Left lung (tissue), 14 donors: Measurements from ENCODE around the gene ZNF609. TPM values are rescaled to one million over a fixed set of nuclear protein-coding genes. Genes with fewer than 3 reads are reported as not detected.

ENCODE experiments used
- ATAC-seq: fragments of 200-7000 bp; cut with Tn5 transposase; one replicate; pipeline ENCODE4 v1.9.1; 2020; ENCODE audit warnings: moderate library complexity
- DNase-seq, 4 donors: peaks; one replicate each; pipeline ENCODE4 v3.0.0-alpha.2; 2013 to 2020
- H3K27ac ChIP-seq, 2 donors: fragments of 200-600 bp; sonication (generic) in 1 of 2; one replicate each; pipeline versions ENCODE4 v1.5.0 to v1.8.0; 2020 to 2021
- H3K27me3 ChIP-seq, 2 donors: fragments of 200-600 bp; sonication (generic) in 1 of 2; one replicate each; pipeline versions ENCODE4 v1.5.0 to v1.8.0; 2020 to 2021
- H3K36me3 ChIP-seq, 2 donors: fragments of 200-600 bp; sonication (generic) in 1 of 2; one replicate each; pipeline versions ENCODE4 v1.5.0 to v1.8.0; 2020 to 2021
- H3K4me1 ChIP-seq, 2 donors: fragments of 200-600 bp; one replicate each; pipeline ENCODE4 v1.8.0; 2021
- H3K4me3 ChIP-seq, 2 donors: fragments of 200-600 bp; sonication (generic) in 1 of 2; one replicate each; pipeline versions ENCODE4 v1.5.0 to v1.8.0; 2020 to 2021; ENCODE audit warnings: mild to moderate bottlenecking in 1 of 2
- H3K9me3 ChIP-seq, 2 donors: fragments of 200-600 bp; sonication (generic) in 1 of 2; one replicate each; pipeline versions ENCODE4 v1.5.0 to v1.8.0; 2020 to 2021
- intact Hi-C, 2 donors: fragments of 100-400 bp; cut with DNase I; formaldehyde crosslinking; loops; one replicate each; pipeline versions ENCODE4 v1.11.2 to v1.14.2; 2022
- long read RNA-seq, 12 donors: library from polyadenylated mRNA in 2 of 12; unstranded in 2 of 12; transcript quantifications; one replicate each; pipeline ENCODE4 v2.0.0 and lab custom pipeline, GENCODE V29; 2019 to 2026
- polyA plus RNA-seq, 6 donors: library from polyadenylated mRNA; unstranded; fragments of 120-200 nt; gene quantifications; one replicate each; pipeline ENCODE4 v1.2.1, GENCODE V29; 2013; ENCODE audit not compliant: insufficient read length in 6 of 6
- total RNA-seq, 2 donors: library from RNA; stranded (reverse); fragmentation: NEBNext Ultra II Directional; extraction: Animal tissue kit (Norgen Biotek cat#: 25700); gene quantifications; one replicate each; pipeline ENCODE4 v1.2.1, GENCODE V29; 2021
- TF ChIP-seq, protein P1 (sequence below), 2 donors: fragments of 200-600 bp; sonication (generic) in 1 of 2; IDR thresholded peaks; one replicate each; pipeline versions ENCODE4 v1.5.0 to v1.8.0; 2021; ENCODE audit warnings: antibody characterized with exemption in 2 of 2
- donor health status: DM: no; HTN: yes; CAD: no.
- donor health status: DM: no; HTN: no; CAD: no.

The ZNF609 gene, protein sequence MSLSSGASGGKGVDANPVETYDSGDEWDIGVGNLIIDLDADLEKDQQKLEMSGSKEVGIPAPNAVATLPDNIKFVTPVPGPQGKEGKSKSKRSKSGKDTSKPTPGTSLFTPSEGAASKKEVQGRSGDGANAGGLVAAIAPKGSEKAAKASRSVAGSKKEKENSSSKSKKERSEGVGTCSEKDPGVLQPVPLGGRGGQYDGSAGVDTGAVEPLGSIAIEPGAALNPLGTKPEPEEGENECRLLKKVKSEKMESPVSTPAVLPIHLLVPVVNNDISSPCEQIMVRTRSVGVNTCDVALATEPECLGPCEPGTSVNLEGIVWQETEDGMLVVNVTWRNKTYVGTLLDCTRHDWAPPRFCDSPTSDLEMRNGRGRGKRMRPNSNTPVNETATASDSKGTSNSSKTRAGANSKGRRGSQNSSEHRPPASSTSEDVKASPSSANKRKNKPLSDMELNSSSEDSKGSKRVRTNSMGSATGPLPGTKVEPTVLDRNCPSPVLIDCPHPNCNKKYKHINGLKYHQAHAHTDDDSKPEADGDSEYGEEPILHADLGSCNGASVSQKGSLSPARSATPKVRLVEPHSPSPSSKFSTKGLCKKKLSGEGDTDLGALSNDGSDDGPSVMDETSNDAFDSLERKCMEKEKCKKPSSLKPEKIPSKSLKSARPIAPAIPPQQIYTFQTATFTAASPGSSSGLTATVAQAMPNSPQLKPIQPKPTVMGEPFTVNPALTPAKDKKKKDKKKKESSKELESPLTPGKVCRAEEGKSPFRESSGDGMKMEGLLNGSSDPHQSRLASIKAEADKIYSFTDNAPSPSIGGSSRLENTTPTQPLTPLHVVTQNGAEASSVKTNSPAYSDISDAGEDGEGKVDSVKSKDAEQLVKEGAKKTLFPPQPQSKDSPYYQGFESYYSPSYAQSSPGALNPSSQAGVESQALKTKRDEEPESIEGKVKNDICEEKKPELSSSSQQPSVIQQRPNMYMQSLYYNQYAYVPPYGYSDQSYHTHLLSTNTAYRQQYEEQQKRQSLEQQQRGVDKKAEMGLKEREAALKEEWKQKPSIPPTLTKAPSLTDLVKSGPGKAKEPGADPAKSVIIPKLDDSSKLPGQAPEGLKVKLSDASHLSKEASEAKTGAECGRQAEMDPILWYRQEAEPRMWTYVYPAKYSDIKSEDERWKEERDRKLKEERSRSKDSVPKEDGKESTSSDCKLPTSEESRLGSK (N-terminal part only)
- total RNA-seq, result 10 to 100 TPM; 31.9 to 37.0 TPM
- 10 to 100 TPM; 35.0 to 37.4 (median 36.8) TPM for polyA plus RNA-seq
- long read RNA-seq, donor 1, partial matches to known transcripts, result 11 of 20 reads
- long read RNA-seq, donor 1, other reads (novel, unspliced or antisense), result 8 of 20 reads
- long read RNA-seq, donor 2, transcript ZNF609-202 (2 exons, 3,863 nt), result major isoform, 8 of 21 reads
- long read RNA-seq, donor 2, partial matches to known transcripts, result 13 of 21 reads
- long read RNA-seq, donor 2, other reads (novel, unspliced or antisense), result 0 of 21 reads
- long read RNA-seq, donor 3, full-length matches to known transcripts, result 2 of 13 reads
- long read RNA-seq, donor 3, partial matches to known transcripts, result 5 of 13 reads
- long read RNA-seq, donor 3, other reads (novel, unspliced or antisense), result 6 of 13 reads
- long read RNA-seq, donor 4, partial matches to known transcripts, result 0 of 1 reads
- long read RNA-seq, donor 4, other reads (novel, unspliced or antisense), result 1 of 1 reads
- long read RNA-seq, donor 5, partial matches to known transcripts, result 47 of 147 reads
- long read RNA-seq, donor 5, other reads (novel, unspliced or antisense), result 98 of 147 reads
- long read RNA-seq, donor 6, partial matches to known transcripts, result 115 of 133 reads
- long read RNA-seq, donor 6, other reads (novel, unspliced or antisense), result 18 of 133 reads
- long read RNA-seq, donor 7, partial matches to known transcripts, result 10 of 10 reads
- long read RNA-seq, donor 7, other reads (novel, unspliced or antisense), result 0 of 10 reads
- long read RNA-seq, donor 8, partial matches to known transcripts, result 68 of 219 reads
- long read RNA-seq, donor 8, other reads (novel, unspliced or antisense), result 149 of 219 reads
- long read RNA-seq, donor 9, result 0 reads
- long read RNA-seq, donor 10, partial matches to known transcripts, result 0 of 2 reads
- long read RNA-seq, donor 10, other reads (novel, unspliced or antisense), result 2 of 2 reads
- long read RNA-seq, donor 11, result 0 reads
- long read RNA-seq, donor 12, transcript ZNF609-202 (2 exons, 3,863 nt), result major isoform, 5 of 26 reads
- long read RNA-seq, donor 12, partial matches to known transcripts, result 16 of 26 reads
- long read RNA-seq, donor 12, other reads (novel, unspliced or antisense), result 5 of 26 reads

DNA sequence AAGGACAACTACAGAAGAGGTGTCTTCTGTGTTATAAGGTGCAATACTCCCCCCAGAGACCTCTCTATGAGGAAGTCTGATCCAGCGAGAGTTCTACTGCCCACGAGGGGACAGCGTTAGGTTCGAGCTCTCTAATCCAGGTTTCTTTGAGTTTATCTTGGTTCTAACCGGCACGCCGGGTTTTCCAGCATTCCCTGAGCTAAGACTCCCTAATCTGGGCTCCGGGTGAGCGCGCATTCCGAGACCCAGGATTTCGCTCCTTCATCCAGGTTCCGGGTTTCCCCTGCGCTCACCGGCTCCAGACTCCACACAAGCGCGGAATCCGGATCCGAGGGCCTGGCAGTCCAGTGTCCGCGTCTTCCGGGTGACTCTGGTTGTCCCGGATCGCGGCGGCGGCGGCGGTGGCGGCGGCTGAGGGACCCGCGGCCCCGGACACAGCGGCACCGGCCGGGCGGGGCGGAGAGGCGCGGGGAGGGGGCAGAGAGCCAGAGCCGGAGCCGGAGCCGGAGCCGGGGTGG lies at the start of gene ZNF609:
Gene ZNF609 (plus strand): TSS at position 373 of the 518 bp plus-strand sequence. CDS start 38,842 bp downstream, outside the sequence.
- H3K27ac ChIP-seq, result peak within 1 kb of the TSS; percentile 79 to 81
- ATAC-seq (peak; percentile 84), DNase-seq (peak; percentile 90 to 96 (median 92))
- peaks cover 0 to 5% of the 10 kb centered on the region in 2 donors for H3K36me3 ChIP-seq
- H3K4me1 ChIP-seq, result peaks cover 33 to 67% of the 10 kb centered on the region in 2 donors
- H3K4me3 ChIP-seq, result peak within 1 kb of the TSS; percentile 36 to 51
- intact Hi-C loops, result no loop called here
- no peaks in the 10 kb centered on the region for H3K9me3 ChIP-seq
- H3K27me3 ChIP-seq, result no peaks in the 10 kb centered on the region
- TF ChIP-seq, protein P1, sequence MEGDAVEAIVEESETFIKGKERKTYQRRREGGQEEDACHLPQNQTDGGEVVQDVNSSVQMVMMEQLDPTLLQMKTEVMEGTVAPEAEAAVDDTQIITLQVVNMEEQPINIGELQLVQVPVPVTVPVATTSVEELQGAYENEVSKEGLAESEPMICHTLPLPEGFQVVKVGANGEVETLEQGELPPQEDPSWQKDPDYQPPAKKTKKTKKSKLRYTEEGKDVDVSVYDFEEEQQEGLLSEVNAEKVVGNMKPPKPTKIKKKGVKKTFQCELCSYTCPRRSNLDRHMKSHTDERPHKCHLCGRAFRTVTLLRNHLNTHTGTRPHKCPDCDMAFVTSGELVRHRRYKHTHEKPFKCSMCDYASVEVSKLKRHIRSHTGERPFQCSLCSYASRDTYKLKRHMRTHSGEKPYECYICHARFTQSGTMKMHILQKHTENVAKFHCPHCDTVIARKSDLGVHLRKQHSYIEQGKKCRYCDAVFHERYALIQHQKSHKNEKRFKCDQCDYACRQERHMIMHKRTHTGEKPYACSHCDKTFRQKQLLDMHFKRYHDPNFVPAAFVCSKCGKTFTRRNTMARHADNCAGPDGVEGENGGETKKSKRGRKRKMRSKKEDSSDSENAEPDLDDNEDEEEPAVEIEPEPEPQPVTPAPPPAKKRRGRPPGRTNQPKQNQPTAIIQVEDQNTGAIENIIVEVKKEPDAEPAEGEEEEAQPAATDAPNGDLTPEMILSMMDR (IDR thresholded peaks at IDR 0.05), result no peak

DNA sequence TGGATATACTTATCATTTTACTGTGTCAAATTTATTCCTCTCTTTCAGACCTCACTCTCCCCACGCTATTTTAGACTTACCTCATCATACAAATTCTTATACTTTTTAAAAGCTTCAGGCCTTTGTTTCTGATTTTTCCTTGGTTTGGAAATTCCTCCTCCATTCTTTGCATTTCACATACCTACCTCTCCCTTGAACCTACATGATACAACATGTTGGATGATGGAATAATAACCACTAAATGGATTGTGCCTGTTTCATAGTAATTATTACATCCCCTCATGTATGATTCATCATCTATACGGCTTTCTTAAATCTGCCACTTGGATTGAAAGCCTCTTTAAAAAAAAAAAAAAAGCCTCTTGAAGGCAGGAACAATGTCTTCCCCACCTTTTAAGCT lies 48.2 kb upstream of the ZNF609 start:
- no peak overlapping the region for H3K27ac ChIP-seq
- H3K4me3 ChIP-seq, result no peak overlapping the region
- H3K4me1 ChIP-seq, result no peaks in the 10 kb centered on the region
- ATAC-seq (no peak), DNase-seq (no peak)
- no peaks in the 10 kb centered on the region for H3K9me3 ChIP-seq
- H3K27me3 ChIP-seq, result no peaks in the 10 kb centered on the region
- H3K36me3 ChIP-seq, result peaks cover 0 to 91% of the 10 kb centered on the region in 2 donors
- TF ChIP-seq, protein P1 (IDR thresholded peaks at IDR 0.05), result no peak
- intact Hi-C loops, result no loop called here

DNA sequence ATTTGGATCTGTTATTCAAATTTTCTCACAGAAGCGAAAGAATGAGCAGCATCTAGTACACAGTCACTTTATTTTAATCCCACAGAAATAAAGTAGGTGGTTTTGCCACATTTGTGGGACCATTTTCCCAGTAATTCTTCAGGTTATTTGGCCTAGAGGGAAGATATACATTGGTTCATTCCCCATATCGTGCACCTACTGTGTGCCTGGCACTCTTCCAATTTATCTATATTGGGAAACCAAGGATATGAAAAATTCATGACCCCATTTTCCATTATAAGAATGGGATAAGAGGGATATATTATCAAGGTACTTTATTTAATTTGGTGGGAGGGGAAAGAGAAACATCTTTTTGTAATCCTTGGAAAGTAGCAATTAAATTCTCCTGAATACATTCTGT lies 37.7 kb upstream of the ZNF609 start:
- peaks cover 0 to 100% of the 10 kb centered on the region in 2 donors for H3K36me3 ChIP-seq

More for the DNA sequence above, 37.7 kb upstream of the ZNF609 start:
- no peaks in the 10 kb centered on the region for H3K9me3 ChIP-seq
- no peak overlapping the region for H3K27ac ChIP-seq
- no peaks in the 10 kb centered on the region for H3K27me3 ChIP-seq
- DNase-seq (no peak), ATAC-seq (no peak)
- intact Hi-C loops, result loop anchor here in 1 of 2 donors (10.0 kb wide), 1 partner anchor 232 kb away; no protein-coding TSS in a partner anchor
- TF ChIP-seq, protein P1 (IDR thresholded peaks at IDR 0.05), result no peak
- H3K4me1 ChIP-seq, result no peaks in the 10 kb centered on the region
- H3K4me3 ChIP-seq, result no peak overlapping the region
